BE2C (cell line): Measurements from ENCODE around the gene STARD3.

Experiments used
- DNase-seq: peaks from one replicate; pipeline ENCODE4 v3.0.0-alpha.2; 2020
- H3K27me3 ChIP-seq: fragments of 250-450 bp; sonication (Bioruptor Pico); 2 replicates; pipeline ENCODE4 v1.5.1; 2020; ENCODE audit warnings: mild to moderate bottlenecking
- H3K36me3 ChIP-seq: fragments of 250-450 bp; sonication (Bioruptor Pico); 2 replicates; pipeline ENCODE4 v1.5.1; 2020; ENCODE audit warnings: mild to moderate bottlenecking
- H3K4me1 ChIP-seq: fragments of 250-450 bp; sonication (Bioruptor Pico); 2 replicates; pipeline ENCODE4 v1.5.1; 2020
- H3K4me3 ChIP-seq: 2 replicates; pipeline ENCODE4 v1.5.1; 2011; ENCODE audit warnings: low read depth, low read length
- H3K9me3 ChIP-seq: fragments of 250-450 bp; sonication (Bioruptor Pico); 2 replicates; pipeline ENCODE4 v1.5.1; 2020
- CTCF ChIP-seq: IDR thresholded peaks from 2 replicates; pipeline ENCODE4 v1.5.1; 2012; ENCODE audit warnings: mild to moderate bottlenecking, low read depth, low read length

The STARD3 gene

DNA sequence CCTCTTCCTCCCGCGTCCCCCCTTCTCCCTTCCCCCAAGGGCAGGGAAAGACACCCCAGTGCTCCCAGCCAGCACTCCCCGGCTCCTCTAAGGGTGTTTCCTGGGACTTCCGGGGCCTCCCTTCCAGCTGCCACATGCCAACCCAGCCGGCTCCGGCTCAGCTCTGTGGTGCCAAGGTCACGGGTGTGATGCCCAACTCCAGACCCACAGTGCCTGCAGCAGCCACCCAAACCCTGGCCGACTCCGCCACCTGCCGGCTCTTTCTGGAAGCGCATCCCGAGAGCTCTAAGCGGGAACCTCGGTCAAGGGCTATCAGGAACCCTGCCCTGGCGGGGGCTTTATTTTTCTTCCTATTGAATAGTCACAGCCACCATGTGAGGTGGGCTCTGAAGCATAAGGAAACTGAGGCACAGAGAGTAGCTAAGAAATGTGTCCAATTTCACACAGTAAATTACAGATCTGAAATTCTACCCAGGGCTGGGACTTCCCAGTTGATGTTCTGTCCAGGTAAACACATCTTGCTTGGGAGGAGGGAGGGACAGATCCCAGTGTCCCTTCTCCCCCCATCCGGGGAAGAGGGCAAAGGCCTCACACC lies 13.5 kb upstream of the STARD3 start:
- Histone ChIP-seq H3K36me3 (no peaks in the 10 kb centered on the region), H3K9me3 (no peaks in the 10 kb centered on the region), H3K27me3 (peaks cover 21% of the 10 kb centered on the region), H3K4me3 (no peak overlapping the region), H3K4me1 (no peaks in the 10 kb centered on the region)
- DNase-seq, result peak; percentile 87
- TF ChIP-seq CTCF, result peak; percentile 93

- no peaks in the 10 kb centered on the region for H3K9me3 ChIP-seq
- H3K27me3 ChIP-seq, result peaks cover 26% of the 10 kb centered on the region
Observed at GRCh38 chr17:39624313-39624712, 12.6 kb upstream of the STARD3 start.

DNA sequence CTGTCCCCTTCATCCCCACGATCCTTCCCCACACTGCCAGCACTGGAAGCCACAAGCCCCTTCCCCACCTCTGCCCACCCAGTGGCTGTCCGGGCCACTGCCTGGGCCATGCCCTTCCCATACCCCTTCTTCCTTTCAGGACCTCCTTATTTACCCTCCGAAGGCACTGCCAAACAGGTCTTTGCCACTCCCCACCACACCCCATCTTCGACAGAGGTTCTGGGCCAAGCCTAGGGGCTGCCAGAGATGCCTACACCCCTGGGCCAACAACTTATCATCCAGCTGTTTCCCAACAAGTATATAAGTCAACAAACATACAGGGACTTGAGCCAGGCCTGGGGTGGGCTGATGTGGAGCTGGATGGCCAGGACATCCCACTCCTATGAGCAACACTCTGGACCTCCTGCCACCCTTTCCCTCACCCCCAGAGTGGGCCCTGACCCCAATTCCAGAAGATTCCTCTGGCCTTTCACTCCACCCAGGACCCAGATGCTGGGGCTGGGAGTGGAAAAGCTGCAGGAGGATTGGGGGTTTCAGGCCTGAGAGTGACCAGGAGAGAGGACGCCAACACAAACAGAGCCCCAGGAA lies 11.7 kb upstream of the STARD3 start:
- TF ChIP-seq CTCF, result no peak
- no peak for DNase-seq
- H3K9me3 ChIP-seq, result no peaks in the 10 kb centered on the region
- H3K4me1 ChIP-seq, result no peaks in the 10 kb centered on the region
- peaks cover 31% of the 10 kb centered on the region for H3K27me3 ChIP-seq
- no peak overlapping the region for H3K4me3 ChIP-seq
- H3K36me3 ChIP-seq, result no peaks in the 10 kb centered on the region

More at GRCh38 chr17:39624313-39624712, 12.6 kb upstream of the STARD3 start:
- no peak for TF ChIP-seq CTCF
- DNase-seq, result no peak
- Histone ChIP-seq H3K36me3 (no peaks in the 10 kb centered on the region), H3K4me3 (no peak overlapping the region), H3K4me1 (no peaks in the 10 kb centered on the region)

DNA sequence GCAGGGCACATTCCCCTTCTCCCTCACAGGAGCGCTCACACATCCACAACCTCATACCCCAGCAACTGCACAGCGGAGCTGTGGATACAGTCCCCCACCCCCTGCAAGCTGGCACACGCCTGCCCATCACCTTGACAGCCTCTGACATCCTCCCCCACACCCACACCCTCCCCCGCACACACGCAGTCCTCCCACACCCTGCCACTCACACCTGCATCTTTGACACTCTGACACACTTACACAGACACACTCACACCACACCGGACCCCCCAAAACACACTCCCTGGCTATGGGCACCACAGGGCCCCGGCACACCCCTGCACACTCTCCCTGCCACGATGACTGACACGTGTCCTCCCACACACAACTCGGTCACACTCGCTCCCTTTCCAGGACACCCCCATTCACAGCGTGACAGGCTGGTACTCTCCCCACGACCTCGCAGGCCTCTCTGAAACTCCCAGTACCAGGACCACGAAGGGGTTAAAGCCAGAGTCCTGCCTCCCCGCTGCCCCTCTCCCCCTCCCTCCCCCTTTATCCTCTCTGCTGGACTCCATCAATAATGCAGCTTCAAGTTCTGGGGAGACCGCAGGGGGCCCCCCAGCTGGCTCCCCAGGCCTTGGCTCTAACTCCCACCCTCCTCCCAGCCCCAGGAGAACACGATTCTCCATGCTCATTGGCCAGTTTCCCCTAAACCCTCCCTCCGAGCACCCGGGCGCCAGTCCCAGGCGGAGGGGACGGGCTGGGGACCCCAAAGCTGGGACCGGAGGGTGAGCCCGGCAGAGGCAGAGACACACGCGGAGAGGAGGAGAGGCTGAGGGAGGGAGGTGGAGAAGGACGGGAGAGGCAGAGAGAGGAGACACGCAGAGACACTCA lies 10.5 kb upstream of the STARD3 start, which contains the start of gene PPP1R1B:
Gene PPP1R1B, plus strand, starts transcription at position 782 of the 876 bp plus-strand sequence. CDS start 441 bp downstream, outside the sequence.
- DNase-seq, result no peak
- Histone ChIP-seq H3K4me3 (no peak within 1 kb of the TSS), H3K4me1 (no peaks in the 10 kb centered on the region), H3K27me3 (peaks cover 33% of the 10 kb centered on the region), H3K9me3 (no peaks in the 10 kb centered on the region), H3K36me3 (no peaks in the 10 kb centered on the region)
- no peak for TF ChIP-seq CTCF

GRCh38 chr17:39627047-39627711 lies 9.8 kb upstream of the STARD3 start:
- DNase-seq, result no peak
- H3K4me3 ChIP-seq, result no peak overlapping the region
- H3K27me3 ChIP-seq, result peaks cover 33% of the 10 kb centered on the region
- no peaks in the 10 kb centered on the region for H3K9me3 ChIP-seq
- H3K36me3 ChIP-seq, result no peaks in the 10 kb centered on the region
- no peak for TF ChIP-seq CTCF
- no peaks in the 10 kb centered on the region for H3K4me1 ChIP-seq
